Transverse colon (tissue), 4 donors: ENCODE results near the gene TOX2. TPM values are rescaled to one million over a fixed set of nuclear protein-coding genes. Genes with fewer than 3 reads are reported as not detected.

ENCODE experiments used
- DNase-seq: peaks from one replicate; pipeline ENCODE4 v3.0.0-alpha.2; 2019
- H3K27ac ChIP-seq, 4 donors: fragments of 200-600 bp; sonication (generic); 2 replicates each; pipeline ENCODE4 v1.5.1; 2016 to 2018; ENCODE audit warnings: inconsistent platforms in 4 of 4
- H3K27me3 ChIP-seq: fragments of 200-600 bp; sonication (generic); 2 replicates; pipeline ENCODE4 v1.5.1; 2017; ENCODE audit warnings: inconsistent platforms
- H3K36me3 ChIP-seq, 4 donors: fragments of 200-600 bp; sonication (generic); 2 replicates each; pipeline ENCODE4 v1.5.1; 2017 to 2019; ENCODE audit warnings: inconsistent platforms in 4 of 4
- H3K4me1 ChIP-seq, 4 donors: fragments of 200-600 bp; sonication (generic); 2 replicates each; pipeline ENCODE4 v1.5.1; 2017 to 2020; ENCODE audit warnings: inconsistent platforms in 4 of 4
- H3K4me3 ChIP-seq, 4 donors: fragments of 200-600 bp; sonication (generic); 1 replicate in 1 of 4; 2 replicates in 3 of 4; pipeline versions ENCODE4 v1.5.1 to v1.6.1; 2017 to 2019; ENCODE audit warnings: inconsistent platforms in 4 of 4
- H3K9me3 ChIP-seq, 2 donors: fragments of 200-600 bp; sonication (generic); 2 replicates each; pipeline ENCODE4 v1.5.1; 2017 to 2019; ENCODE audit warnings: inconsistent platforms in 2 of 2
- CTCF ChIP-seq, 5 experiments: fragments of 200-600 bp in 3 of 5; fragments of 450-650 bp in 2 of 5; sonication (generic) in 3 of 5; IDR thresholded peaks; 1 replicate in 2 of 5; 2 replicates in 3 of 5; pipeline ENCODE4 v1.5.1; 2016 to 2017; ENCODE audit warnings: antibody characterized with exemption in 5 of 5, inconsistent platforms in 3 of 5, mild to moderate bottlenecking in 2 of 5, moderate library complexity in 1 of 5
- EP300 ChIP-seq: sonication (generic); formaldehyde crosslinking; IDR thresholded peaks from one replicate; pipeline ENCODE4 v1.6.1; 2017; ENCODE audit warnings: antibody characterized with exemption, low read depth
- POLR2A ChIP-seq: fragments of 450-650 bp; IDR thresholded peaks from one replicate; pipeline ENCODE4 v1.6.1; 2016; ENCODE audit warnings: antibody characterized with exemption, mild to moderate bottlenecking, moderate library complexity
- POLR2AphosphoS5 ChIP-seq, 3 donors: sonication (generic); formaldehyde crosslinking; IDR thresholded peaks; one replicate each; pipeline ENCODE4 v1.6.1; 2016; ENCODE audit warnings: antibody characterized with exemption in 3 of 3
- WGBS, 2 donors: methylation state at CpG; one replicate each; pipeline ENCODE4 v1.1.5; 2018; ENCODE audit warnings: low coverage in 1 of 2; 5-methylcytosine and 5-hydroxymethylcytosine counted together
- in situ Hi-C, 4 donors: fragments of 200-750 bp; cut with MboI; loops; one replicate each; pipeline versions ENCODE4 v1.15.0 to v1.15.1; 2017; ENCODE audit warnings: low sequenced_read_pairs in 3 of 4, low pct_ligation_motif_present in 1 of 4, low pct_unique_long_range_greater_than_20kb in 1 of 4
- intact Hi-C: fragments of 100-400 bp; cut with DNase I; formaldehyde crosslinking; loops from one replicate; pipeline ENCODE4 v1.15.1; 2023; ENCODE audit warnings: low total_unique reads
- total RNA-seq, 4 donors: library from RNA; depleted of rRNA; stranded (reverse); fragments of >200 nt; gene quantifications; one replicate each; pipeline ENCODE4 v1.1.0, GENCODE V29; 2016

TOX2 gene
- total RNA-seq, 4 donors from 2014 or later: 1.5 to 15.7 (median 6.8) TPM

GRCh38 chr20:43992885-43993284 is 78.2 kb downstream of the TOX2 start:
- intact Hi-C loops (no loop called here), in situ Hi-C loops (no loop called here)
- 88 to 100% methylated on average over 2 to 10 of the region's 10 CpGs for WGBS, 2 donors
- no peaks in the 10 kb centered on the region for H3K36me3 ChIP-seq
- no peaks in the 10 kb centered on the region for H3K27me3 ChIP-seq
- no peaks in the 10 kb centered on the region for H3K9me3 ChIP-seq
- H3K4me3 ChIP-seq: no peak overlapping the region
- TF ChIP-seq POLR2AphosphoS5 (IDR thresholded peaks at IDR 0.05) (no peak), CTCF (IDR thresholded peaks at IDR 0.05) (no peak), POLR2A (no peak), EP300 (no peak)
- H3K4me1 ChIP-seq: peaks cover 0 to 10% (median 2%) of the 10 kb centered on the region in 4 donors
- H3K27ac ChIP-seq: no peak overlapping the region
- DNase-seq: no peak

- TF ChIP-seq EP300: no peak
- TF ChIP-seq POLR2A: no peak
- TF ChIP-seq POLR2AphosphoS5 (IDR thresholded peaks at IDR 0.05): no peak
- no peak for TF ChIP-seq CTCF (IDR thresholded peaks at IDR 0.05)
- no peak overlapping the region for H3K4me3 ChIP-seq
- H3K27ac ChIP-seq: no peak overlapping the region
- WGBS, 2 donors: 79% methylated on average over 4 of the region's 4 CpGs; no CpG with 5 or more reads in 1 of the 2 donors
- no peaks in the 10 kb centered on the region for H3K27me3 ChIP-seq
- no peaks in the 10 kb centered on the region for H3K9me3 ChIP-seq
- DNase-seq: no peak
- intact Hi-C loops: no loop called here
- peaks cover 0 to 10% (median 0%) of the 10 kb centered on the region in 4 donors for H3K4me1 ChIP-seq
- in situ Hi-C loops: no loop called here
- no peaks in the 10 kb centered on the region for H3K36me3 ChIP-seq
Observed at GRCh38 chr20:43993560-43993959, 78.9 kb downstream of the TOX2 start.

GRCh38 chr20:43994486-43995100 is 79.9 kb downstream of the TOX2 start:
- H3K4me1 ChIP-seq: peaks cover 0 to 10% (median 0%) of the 10 kb centered on the region in 4 donors
- intact Hi-C loops (no loop called here), in situ Hi-C loops (no loop called here)
- 87 to 91% methylated on average over 4 to 11 of the region's 11 CpGs for WGBS, 2 donors
- H3K9me3 ChIP-seq: no peaks in the 10 kb centered on the region
- H3K36me3 ChIP-seq: no peaks in the 10 kb centered on the region
- no peak for DNase-seq
- no peak overlapping the region for H3K27ac ChIP-seq
- H3K27me3 ChIP-seq: no peaks in the 10 kb centered on the region
- TF ChIP-seq POLR2AphosphoS5 (IDR thresholded peaks at IDR 0.05): no peak
- H3K4me3 ChIP-seq: no peak overlapping the region

GRCh38 chr20:43995645-43996044 is 81.0 kb downstream of the TOX2 start:
- H3K4me3 ChIP-seq: no peak overlapping the region
- no peak for TF ChIP-seq POLR2AphosphoS5 (IDR thresholded peaks at IDR 0.05)
- TF ChIP-seq CTCF (IDR thresholded peaks at IDR 0.05): no peak
- TF ChIP-seq EP300: no peak
- no peak for TF ChIP-seq POLR2A
- peaks cover 0 to 10% (median 0%) of the 10 kb centered on the region in 4 donors for H3K4me1 ChIP-seq
- intact Hi-C loops: no loop called here
- in situ Hi-C loops: no loop called here
- DNase-seq: no peak
- no peaks in the 10 kb centered on the region for H3K9me3 ChIP-seq
- H3K27me3 ChIP-seq: no peaks in the 10 kb centered on the region
- no peaks in the 10 kb centered on the region for H3K36me3 ChIP-seq
- no peak overlapping the region for H3K27ac ChIP-seq
